Measurements from ENCODE around the gene CSH2.
A peak's percentile ranks its signal among the peaks of the same experiment; 100 is the strongest.

The CSH2 gene

DNA sequence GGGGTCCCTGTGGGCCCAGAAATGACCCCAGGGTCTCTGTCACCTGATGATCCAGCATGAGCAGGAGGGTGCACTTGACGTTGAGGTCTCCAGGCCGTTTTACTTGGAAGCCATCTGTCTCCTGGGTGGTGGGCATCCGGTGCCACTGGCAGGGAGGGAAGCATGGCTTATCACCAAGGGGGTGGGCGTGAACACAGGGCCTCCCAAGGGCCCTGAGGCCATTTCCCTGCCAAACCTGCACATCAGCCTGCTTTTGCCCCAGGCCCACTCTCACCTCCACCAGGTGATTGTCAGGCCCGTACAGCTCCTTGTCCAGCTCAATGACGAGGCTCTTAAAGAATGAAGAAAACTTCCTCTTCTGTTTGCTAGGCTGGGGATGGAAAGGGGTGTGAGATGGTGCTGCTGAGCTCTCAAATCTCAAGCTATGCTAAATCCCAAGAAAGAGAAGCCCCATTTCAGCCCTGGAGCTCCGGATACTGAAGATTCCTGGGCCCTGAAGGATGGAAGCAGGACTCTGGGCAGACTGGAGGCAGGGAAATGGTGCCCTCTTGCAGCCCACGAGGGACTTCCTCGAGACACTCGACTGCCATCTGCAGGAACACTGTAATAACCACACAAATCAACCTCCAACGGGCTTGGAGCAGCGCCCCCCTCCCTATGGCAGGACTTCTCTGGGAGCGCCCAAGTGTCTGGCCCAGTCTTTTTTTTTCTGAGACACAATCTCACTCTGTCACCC, 38.9 kb downstream of the CSH2 start:
- peak; percentile 68 for DNase-seq (ENCODE audit: low spot score)

DNA sequence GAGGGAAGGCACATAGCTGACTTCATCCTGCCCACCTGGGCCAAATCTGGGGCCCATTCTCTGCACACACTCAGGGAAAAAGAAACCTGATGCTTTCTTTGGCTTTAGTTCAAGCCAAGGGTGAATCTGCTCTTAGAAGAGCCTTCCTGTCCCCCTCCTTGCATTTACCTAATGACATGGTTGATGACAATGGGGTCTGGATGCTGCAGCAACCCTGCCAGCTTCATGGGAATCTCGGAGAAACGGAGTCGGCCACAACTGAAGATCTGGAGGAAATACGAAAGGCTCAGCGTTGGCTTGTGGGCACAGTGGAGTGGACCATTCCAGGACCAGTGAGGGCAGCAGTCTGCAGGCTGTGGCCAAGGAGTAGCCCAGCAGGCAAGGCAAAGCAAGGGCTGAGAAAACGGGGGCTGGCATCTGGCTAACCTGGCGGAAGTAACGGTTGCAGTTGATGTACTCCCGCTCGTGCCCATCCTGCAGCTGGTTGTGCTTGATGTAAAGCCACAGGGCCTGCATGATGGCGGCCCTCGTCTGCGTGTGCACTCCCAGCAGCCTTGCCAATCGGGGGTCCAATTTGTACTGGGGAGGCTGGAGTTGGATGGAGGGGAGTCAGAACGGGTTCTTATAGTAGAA, 39.6 kb downstream of the CSH2 start:
- TF ChIP-seq, protein P1, sequence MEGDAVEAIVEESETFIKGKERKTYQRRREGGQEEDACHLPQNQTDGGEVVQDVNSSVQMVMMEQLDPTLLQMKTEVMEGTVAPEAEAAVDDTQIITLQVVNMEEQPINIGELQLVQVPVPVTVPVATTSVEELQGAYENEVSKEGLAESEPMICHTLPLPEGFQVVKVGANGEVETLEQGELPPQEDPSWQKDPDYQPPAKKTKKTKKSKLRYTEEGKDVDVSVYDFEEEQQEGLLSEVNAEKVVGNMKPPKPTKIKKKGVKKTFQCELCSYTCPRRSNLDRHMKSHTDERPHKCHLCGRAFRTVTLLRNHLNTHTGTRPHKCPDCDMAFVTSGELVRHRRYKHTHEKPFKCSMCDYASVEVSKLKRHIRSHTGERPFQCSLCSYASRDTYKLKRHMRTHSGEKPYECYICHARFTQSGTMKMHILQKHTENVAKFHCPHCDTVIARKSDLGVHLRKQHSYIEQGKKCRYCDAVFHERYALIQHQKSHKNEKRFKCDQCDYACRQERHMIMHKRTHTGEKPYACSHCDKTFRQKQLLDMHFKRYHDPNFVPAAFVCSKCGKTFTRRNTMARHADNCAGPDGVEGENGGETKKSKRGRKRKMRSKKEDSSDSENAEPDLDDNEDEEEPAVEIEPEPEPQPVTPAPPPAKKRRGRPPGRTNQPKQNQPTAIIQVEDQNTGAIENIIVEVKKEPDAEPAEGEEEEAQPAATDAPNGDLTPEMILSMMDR (IDR thresholded peaks at IDR 0.05; ENCODE audit: extremely low read depth, missing control alignments), result no peak
- no peak for DNase-seq (ENCODE audit: low spot score)

More for the DNA sequence above, 38.9 kb downstream of the CSH2 start:
- TF ChIP-seq, protein P1 (IDR thresholded peaks at IDR 0.05; ENCODE audit: extremely low read depth, missing control alignments), result peak; percentile 50

DNA sequence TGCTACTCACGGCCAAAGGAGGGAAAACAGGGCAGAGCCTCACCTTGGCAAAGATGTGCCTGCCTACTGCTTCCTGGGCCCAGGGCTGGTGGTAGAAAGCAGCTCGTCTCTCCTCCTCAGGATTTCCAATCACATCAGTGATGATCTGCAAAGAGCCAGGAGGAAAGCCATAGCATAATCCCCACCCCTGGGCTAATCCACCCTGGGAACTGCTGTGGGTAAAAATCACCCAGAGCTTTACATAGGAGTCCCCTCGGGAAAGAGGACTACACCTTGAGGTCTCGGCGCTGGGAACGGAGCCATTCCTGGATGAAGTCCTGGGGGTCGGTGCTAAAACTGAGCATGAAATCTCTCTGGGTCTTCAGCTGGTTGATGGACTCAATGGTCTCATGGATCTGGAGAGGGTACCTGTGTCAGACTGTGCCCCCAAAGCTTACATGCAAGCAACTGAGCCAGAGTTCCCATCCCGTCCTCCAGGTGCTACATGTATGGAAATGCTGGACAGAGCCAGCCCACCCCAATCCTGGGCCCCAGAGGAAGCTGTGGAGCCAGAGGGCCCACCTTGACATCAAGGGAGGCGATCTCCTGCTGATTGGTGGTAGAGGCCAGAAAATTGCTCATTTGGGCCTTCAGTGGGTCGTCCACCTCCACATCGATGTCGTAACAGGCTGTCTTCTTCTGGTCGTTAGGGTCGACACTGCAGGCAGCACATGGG, 40.3 kb downstream of the CSH2 start:
- TF ChIP-seq, protein P1 (IDR thresholded peaks at IDR 0.05; ENCODE audit: extremely low read depth, missing control alignments), result no peak
- no peak for DNase-seq (ENCODE audit: low spot score)

DNA sequence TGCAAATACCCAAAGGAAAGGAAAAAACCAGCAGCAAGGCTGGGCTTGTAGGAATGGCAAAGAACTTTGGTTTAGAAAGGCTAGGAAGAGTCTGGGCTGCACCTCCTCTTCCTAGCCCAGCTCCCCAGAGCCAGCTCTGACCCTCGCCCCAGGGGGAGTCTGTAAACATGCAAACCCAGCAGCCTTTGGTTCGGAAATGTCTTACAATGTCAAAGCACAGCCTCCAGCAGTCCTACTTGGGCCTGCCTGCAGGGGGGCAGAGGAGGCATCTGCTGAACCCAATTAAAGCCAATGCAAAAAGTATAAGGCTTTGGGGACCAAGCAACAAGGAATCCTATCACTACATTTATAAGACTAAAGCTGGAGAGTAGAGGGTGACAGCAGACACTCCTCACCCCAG, 41.0 kb downstream of the CSH2 start:
- TF ChIP-seq, protein P1 (IDR thresholded peaks at IDR 0.05; ENCODE audit: extremely low read depth, missing control alignments), result no peak
- no peak for DNase-seq (ENCODE audit: low spot score)

DNA sequence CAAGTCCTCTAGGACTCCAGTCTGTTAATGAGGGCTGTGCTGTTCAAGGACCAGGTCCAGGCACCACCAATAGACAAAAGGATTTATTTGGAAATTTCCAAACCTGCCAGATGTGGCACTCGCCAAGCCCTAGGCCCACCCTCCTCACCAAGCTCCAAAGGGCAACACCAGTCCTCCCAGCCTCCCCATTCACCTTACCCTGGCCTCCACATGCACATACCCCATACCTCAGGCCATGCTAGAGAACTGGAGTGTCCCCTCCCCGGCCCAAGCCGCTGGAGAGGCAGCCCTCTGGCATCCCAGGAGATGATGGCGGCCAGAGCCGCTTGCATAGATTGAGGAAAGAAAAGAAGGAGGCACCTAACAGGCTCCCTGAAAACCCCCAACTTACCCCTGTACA, 41.5 kb downstream of the CSH2 start:
- TF ChIP-seq, protein P1 (IDR thresholded peaks at IDR 0.05; ENCODE audit: extremely low read depth, missing control alignments), result no peak
- no peak for DNase-seq (ENCODE audit: low spot score)

DNA sequence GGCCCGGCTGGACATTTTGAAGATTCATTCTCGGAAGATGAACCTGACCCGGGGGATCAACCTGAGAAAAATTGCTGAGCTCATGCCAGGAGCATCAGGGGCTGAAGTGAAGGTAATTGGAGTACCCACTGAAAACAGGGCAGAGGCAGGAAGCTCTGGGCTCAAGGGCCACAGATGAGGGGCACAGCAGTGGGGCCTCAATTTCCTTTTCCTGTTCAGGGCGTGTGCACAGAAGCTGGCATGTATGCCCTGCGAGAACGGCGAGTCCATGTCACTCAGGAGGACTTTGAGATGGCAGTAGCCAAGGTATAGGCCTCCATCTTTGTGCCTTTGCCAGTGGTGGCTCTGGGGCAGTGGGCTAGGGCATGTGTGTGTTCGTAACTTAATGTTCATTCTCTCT, 42.0 kb downstream of the CSH2 start:
- TF ChIP-seq, protein P1 (IDR thresholded peaks at IDR 0.05; ENCODE audit: extremely low read depth, missing control alignments), result no peak
- DNase-seq (ENCODE audit: low spot score), result no peak
